Gastroesophageal sphincter (tissue), 3 donors: ENCODE measurements around the gene DEDD.

Experiments used
- CTCF ChIP-seq, 4 experiments: fragments of 200-600 bp in 2 of 4; fragments of 450-650 bp in 2 of 4; sonication (generic) in 1 of 4; IDR thresholded peaks; one replicate each; pipeline ENCODE4 v1.5.1; 2017 to 2019; ENCODE audit warnings: antibody characterized with exemption in 4 of 4, mild to moderate bottlenecking in 2 of 4, moderate library complexity in 2 of 4
- EP300 ChIP-seq: sonication (generic); formaldehyde crosslinking; IDR thresholded peaks from one replicate; pipeline ENCODE4 v1.6.1; 2017; ENCODE audit warnings: antibody characterized with exemption, mild to moderate bottlenecking

DNA sequence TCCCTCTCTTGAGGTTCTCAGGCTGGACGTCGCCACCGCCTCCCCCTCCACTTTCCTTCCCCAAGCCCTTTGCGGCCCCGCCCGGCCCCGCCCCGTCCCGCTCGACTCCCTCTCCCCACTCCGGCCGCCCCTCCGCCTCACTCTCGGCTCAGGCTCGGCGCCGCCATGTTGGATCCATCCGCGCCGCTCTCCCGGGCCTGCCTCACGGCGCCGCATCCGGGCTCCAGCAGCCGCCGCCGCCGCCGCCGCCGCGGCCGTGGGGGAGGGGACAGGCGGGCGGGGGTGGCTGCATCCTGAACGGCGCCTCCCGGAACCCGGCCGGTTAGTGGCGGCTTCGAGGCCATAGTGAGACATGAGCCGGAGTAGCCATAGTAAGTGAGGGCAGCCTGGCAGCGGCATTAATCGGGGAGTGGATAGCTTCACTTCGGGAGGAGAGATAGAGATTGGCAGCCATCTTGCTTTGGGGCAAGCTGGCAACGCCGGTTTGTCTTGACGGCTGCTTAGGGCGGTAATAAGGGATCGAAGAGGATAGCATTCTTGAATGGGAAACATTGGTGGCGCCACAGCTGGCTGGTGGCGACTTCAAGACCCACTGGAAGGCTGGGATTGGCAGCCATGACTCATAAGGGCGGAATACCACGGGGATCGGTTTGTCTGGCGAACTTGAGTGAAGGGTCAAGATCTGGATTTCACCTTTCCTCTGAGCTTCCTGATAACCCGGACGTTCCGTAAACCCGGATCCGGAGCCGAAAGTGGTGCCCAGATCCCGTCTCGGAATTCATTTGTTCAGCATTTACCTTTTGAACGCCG is at the start of gene DEDD:
- TF ChIP-seq CTCF (IDR thresholded peaks at IDR 0.05) (peak in 2 of 4 experiments; percentile 15 to 18), EP300 (no peak)
